ENCODE data around the gene BID.

DNA sequence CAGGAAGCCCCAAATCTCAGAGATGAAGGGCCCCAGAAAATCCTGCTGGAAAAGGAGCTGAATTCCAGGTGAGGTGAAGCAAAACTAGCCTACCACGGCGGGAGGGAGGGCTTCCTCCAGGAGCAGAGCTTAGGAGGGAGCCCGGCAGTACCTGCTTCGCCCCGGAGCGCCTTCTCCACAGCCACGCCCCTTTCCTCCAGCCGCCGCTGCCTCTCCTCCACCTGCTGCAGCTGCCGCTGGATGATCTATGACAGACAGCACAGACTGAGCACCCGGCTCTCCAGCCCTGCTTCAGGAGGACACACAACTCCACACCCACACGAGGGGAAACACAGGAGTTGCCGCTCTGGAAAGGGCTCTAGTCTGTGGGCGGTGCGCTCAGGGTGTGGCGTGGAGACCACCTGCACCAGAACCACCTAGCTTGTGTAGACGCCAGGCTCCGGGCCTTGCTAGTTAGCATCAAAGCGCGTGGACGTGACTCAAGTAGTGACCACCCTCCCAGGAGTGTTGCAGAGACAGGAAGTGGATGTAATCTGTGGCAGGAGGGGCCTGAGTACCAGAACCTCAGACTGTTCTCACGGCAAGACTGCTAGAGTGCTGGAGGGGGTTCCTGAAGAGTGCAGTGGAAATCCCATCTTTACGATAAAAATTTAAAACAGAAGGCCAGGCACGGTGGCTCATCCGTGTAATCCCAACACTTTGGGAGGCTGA is 34.6 kb upstream of the BID start:
- no peak for TF ChIP-seq POLR2AphosphoS5 (IDR thresholded peaks at IDR 0.05; ENCODE audit: low read depth, low read length)
- TF ChIP-seq, protein P1, sequence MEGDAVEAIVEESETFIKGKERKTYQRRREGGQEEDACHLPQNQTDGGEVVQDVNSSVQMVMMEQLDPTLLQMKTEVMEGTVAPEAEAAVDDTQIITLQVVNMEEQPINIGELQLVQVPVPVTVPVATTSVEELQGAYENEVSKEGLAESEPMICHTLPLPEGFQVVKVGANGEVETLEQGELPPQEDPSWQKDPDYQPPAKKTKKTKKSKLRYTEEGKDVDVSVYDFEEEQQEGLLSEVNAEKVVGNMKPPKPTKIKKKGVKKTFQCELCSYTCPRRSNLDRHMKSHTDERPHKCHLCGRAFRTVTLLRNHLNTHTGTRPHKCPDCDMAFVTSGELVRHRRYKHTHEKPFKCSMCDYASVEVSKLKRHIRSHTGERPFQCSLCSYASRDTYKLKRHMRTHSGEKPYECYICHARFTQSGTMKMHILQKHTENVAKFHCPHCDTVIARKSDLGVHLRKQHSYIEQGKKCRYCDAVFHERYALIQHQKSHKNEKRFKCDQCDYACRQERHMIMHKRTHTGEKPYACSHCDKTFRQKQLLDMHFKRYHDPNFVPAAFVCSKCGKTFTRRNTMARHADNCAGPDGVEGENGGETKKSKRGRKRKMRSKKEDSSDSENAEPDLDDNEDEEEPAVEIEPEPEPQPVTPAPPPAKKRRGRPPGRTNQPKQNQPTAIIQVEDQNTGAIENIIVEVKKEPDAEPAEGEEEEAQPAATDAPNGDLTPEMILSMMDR (IDR thresholded peaks at IDR 0.05): no peak
